HL-60 (cell line): Measurements from ENCODE around the gene NOS1.

Experiments used
- DNase-seq, 2 experiments: peaks; one replicate each; pipeline ENCODE4 v3.0.0-alpha.2; 2010 to 2020; ENCODE audit warnings: low read depth in 1 of 2, low spot score in 1 of 2
- H3K27ac ChIP-seq: fragments of 250-450 bp; sonication (Bioruptor Pico); replicated peaks from 2 replicates; pipeline ENCODE4 v1.5.1; 2020; ENCODE audit warnings: mild to moderate bottlenecking, moderate library complexity
- H3K27me3 ChIP-seq: fragments of 250-450 bp; sonication (Bioruptor Pico); 2 replicates; pipeline ENCODE4 v1.5.1; 2021; ENCODE audit warnings: mild to moderate bottlenecking, moderate library complexity; ENCODE audit not compliant: insufficient read depth, poor library complexity, severe bottlenecking
- H3K4me3 ChIP-seq: replicated peaks from 2 replicates; pipeline ENCODE4 v1.5.1; 2011; ENCODE audit warnings: mild to moderate bottlenecking, control low read depth, low read length; ENCODE audit not compliant: insufficient read depth
- GABPA ChIP-seq: IDR thresholded peaks from 2 replicates; pipeline ENCODE4 v1.6.1; 2012; ENCODE audit warnings: low read depth
- POLR2AphosphoS5 ChIP-seq: IDR thresholded peaks from 2 replicates; pipeline ENCODE4 v1.6.1; 2012; ENCODE audit warnings: low read depth
- SPI1 ChIP-seq: IDR thresholded peaks from 2 replicates; pipeline ENCODE4 v1.6.1; 2012; ENCODE audit warnings: low read depth, mild to moderate bottlenecking, borderline replicate concordance
- long read RNA-seq: library from polyadenylated mRNA; unstranded; transcript quantifications from one replicate; pipeline ENCODE4 v2.0.0, GENCODE V29; 2020
- TF ChIP-seq, protein P1 (sequence below): IDR thresholded peaks from 2 replicates; pipeline ENCODE4 v1.6.1; 2012; ENCODE audit warnings: low read depth; ENCODE audit not compliant: insufficient replicate concordance
- TF ChIP-seq, protein P2 (sequence below): IDR thresholded peaks from one replicate; pipeline ENCODE4 v1.5.1; 2011; ENCODE audit warnings: low read length, control low read depth, inconsistent platforms; ENCODE audit not compliant: insufficient read depth

NOS1 gene
- long read RNA-seq: 0 reads

DNA sequence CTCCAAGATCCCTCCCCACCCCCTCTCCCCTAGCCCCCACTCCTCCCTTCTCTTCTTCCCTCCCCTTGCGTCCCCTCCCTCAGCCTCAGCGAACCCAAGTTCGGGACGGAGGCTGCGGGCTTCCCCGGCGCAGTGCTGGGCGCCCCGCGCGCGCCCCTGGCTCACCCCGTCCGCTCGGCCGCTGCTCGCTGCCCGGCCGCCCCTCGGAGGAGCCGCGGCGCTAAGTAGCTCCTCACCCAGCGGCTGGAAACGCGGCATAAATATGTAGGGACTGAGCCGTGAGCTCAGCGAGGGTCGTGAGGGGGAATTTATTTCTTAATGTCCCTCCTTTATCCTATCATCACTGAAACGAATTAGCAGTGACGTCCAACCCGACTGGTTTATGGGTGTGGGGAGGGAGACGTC lies at the start of gene NOS1:
TSS of gene NOS1 (minus strand) at position 280 of the 405 bp plus-strand sequence. CDS start 30,557 bp downstream, outside the sequence.
- Histone ChIP-seq H3K27me3 (peaks cover 43% of the 10 kb centered on the region), H3K4me3 (no peak within 1 kb of the TSS), H3K27ac (no peak within 1 kb of the TSS)
- DNase-seq: no peak
- no peak for TF ChIP-seq POLR2AphosphoS5
- TF ChIP-seq, protein P1, sequence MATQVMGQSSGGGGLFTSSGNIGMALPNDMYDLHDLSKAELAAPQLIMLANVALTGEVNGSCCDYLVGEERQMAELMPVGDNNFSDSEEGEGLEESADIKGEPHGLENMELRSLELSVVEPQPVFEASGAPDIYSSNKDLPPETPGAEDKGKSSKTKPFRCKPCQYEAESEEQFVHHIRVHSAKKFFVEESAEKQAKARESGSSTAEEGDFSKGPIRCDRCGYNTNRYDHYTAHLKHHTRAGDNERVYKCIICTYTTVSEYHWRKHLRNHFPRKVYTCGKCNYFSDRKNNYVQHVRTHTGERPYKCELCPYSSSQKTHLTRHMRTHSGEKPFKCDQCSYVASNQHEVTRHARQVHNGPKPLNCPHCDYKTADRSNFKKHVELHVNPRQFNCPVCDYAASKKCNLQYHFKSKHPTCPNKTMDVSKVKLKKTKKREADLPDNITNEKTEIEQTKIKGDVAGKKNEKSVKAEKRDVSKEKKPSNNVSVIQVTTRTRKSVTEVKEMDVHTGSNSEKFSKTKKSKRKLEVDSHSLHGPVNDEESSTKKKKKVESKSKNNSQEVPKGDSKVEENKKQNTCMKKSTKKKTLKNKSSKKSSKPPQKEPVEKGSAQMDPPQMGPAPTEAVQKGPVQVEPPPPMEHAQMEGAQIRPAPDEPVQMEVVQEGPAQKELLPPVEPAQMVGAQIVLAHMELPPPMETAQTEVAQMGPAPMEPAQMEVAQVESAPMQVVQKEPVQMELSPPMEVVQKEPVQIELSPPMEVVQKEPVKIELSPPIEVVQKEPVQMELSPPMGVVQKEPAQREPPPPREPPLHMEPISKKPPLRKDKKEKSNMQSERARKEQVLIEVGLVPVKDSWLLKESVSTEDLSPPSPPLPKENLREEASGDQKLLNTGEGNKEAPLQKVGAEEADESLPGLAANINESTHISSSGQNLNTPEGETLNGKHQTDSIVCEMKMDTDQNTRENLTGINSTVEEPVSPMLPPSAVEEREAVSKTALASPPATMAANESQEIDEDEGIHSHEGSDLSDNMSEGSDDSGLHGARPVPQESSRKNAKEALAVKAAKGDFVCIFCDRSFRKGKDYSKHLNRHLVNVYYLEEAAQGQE: no peak
- TF ChIP-seq, protein P2, sequence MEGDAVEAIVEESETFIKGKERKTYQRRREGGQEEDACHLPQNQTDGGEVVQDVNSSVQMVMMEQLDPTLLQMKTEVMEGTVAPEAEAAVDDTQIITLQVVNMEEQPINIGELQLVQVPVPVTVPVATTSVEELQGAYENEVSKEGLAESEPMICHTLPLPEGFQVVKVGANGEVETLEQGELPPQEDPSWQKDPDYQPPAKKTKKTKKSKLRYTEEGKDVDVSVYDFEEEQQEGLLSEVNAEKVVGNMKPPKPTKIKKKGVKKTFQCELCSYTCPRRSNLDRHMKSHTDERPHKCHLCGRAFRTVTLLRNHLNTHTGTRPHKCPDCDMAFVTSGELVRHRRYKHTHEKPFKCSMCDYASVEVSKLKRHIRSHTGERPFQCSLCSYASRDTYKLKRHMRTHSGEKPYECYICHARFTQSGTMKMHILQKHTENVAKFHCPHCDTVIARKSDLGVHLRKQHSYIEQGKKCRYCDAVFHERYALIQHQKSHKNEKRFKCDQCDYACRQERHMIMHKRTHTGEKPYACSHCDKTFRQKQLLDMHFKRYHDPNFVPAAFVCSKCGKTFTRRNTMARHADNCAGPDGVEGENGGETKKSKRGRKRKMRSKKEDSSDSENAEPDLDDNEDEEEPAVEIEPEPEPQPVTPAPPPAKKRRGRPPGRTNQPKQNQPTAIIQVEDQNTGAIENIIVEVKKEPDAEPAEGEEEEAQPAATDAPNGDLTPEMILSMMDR: no peak
- no peak for TF ChIP-seq GABPA
- no peak for TF ChIP-seq SPI1

DNA sequence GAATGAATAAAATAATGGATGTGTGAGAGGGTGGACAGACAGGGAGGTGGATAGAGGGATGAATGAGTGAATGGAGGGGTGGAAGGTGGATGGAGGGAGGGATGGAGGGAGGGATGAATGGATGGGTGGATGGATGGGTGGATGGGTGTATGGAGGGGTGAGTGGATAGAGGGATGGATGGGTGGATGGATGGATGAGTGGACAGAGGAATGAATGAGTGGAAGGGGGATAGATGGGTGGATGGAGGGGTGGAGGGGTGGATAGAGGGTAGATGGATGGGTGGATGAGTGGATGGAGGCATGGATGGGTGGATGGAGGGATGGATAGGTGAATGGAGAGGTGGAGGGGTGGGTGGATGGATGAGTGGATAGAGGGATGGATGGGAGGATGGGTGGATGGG lies 47.9 kb upstream of the NOS1 start:
- DNase-seq: no peak
- no peak overlapping the region for H3K27ac ChIP-seq
- H3K27me3 ChIP-seq: peaks cover 3% of the 10 kb centered on the region
- TF ChIP-seq GABPA (no peak), POLR2AphosphoS5 (no peak)
- H3K4me3 ChIP-seq: no peak overlapping the region

DNA sequence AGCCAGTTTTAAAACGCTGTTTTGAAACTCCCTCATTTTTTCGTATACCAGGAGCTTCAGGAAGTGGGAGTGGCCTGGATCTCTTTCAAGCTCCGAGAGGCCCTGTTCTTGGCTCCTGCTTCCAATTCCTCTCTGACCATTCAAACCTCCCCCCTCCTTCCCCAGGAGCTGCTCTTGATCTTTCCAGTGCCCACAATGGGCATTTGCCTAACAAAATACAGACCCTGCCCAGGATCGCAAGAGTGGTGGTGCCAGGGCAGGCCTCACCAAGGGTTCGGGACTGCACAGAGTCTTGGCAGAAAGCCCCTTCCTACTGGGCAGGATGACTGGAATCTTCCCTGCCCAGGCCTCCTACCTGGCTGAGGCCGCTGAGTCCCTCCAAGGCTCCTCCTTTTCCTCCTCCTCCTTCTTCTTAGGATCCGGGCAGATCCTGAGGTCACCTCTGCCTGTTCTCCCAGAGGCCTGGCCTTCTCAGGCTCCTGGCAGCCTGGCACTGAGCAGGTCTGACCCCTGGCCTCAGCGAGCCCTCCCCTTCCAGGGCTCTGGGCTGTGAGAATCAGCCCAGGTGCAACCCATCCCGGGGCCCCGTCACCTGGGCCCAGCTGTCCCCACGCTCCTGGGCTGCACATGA lies 46.9 kb upstream of the NOS1 start:
- no peak for DNase-seq
- H3K27ac ChIP-seq: no peak overlapping the region
- TF ChIP-seq POLR2AphosphoS5 (no peak), GABPA (no peak), SPI1 (no peak)
- TF ChIP-seq, protein P1: no peak
- TF ChIP-seq, protein P2: no peak
- H3K4me3 ChIP-seq: no peak overlapping the region
- H3K27me3 ChIP-seq: peaks cover 3% of the 10 kb centered on the region

DNA sequence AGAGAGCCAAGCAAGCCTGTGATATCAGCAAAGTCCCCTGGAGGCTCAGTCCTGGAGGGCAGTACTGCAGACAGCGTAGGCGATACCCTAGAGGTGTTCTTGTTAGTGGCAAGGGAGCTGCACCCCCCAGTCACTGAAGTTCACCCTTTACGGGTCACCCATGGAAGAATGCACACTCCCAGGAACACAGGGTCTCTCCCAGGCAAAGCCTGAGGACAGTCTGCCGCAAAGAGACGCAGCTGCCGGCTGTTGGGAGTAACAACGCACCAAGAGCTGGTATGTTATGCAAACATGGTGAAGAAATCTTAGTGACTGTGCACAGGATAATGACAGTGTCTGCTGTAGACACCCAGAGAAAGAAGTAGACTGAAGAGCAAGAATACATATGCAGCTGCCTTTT lies 43.5 kb upstream of the NOS1 start:
- Histone ChIP-seq H3K4me3 (no peak overlapping the region), H3K27ac (no peak overlapping the region)
- TF ChIP-seq GABPA: no peak
- no peak for TF ChIP-seq SPI1
- TF ChIP-seq, protein P2: no peak
- no peak for TF ChIP-seq POLR2AphosphoS5
- TF ChIP-seq, protein P1: no peak

More for the DNA sequence above, 43.5 kb upstream of the NOS1 start:
- no peaks in the 10 kb centered on the region for H3K27me3 ChIP-seq
- DNase-seq: no peak
